Measurements from ENCODE around the gene KCNAB1. TPM values are rescaled to one million over a fixed set of nuclear protein-coding genes. Genes with fewer than 3 reads are reported as not detected.

The KCNAB1 gene
- total RNA-seq, 1 donor from 2014 or later: 3.2 TPM

GRCh38 chr3:156366559-156366958 lies 246.2 kb downstream of the KCNAB1 start:
- ATAC-seq: no peak
- no peak for DNase-seq
- intact Hi-C loops (cut with DNase I): no loop called here
- Histone ChIP-seq H3K36me3 (no peaks in the 10 kb centered on the region), H3K4me1 (no peaks in the 10 kb centered on the region), H3K27me3 (no peaks in the 10 kb centered on the region), H3K4me3 (no peak overlapping the region), H3K9me3 (no peaks in the 10 kb centered on the region), H3K27ac (no peak overlapping the region)
- TF ChIP-seq, protein P1, sequence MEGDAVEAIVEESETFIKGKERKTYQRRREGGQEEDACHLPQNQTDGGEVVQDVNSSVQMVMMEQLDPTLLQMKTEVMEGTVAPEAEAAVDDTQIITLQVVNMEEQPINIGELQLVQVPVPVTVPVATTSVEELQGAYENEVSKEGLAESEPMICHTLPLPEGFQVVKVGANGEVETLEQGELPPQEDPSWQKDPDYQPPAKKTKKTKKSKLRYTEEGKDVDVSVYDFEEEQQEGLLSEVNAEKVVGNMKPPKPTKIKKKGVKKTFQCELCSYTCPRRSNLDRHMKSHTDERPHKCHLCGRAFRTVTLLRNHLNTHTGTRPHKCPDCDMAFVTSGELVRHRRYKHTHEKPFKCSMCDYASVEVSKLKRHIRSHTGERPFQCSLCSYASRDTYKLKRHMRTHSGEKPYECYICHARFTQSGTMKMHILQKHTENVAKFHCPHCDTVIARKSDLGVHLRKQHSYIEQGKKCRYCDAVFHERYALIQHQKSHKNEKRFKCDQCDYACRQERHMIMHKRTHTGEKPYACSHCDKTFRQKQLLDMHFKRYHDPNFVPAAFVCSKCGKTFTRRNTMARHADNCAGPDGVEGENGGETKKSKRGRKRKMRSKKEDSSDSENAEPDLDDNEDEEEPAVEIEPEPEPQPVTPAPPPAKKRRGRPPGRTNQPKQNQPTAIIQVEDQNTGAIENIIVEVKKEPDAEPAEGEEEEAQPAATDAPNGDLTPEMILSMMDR (IDR thresholded peaks at IDR 0.05): no peak

DNA sequence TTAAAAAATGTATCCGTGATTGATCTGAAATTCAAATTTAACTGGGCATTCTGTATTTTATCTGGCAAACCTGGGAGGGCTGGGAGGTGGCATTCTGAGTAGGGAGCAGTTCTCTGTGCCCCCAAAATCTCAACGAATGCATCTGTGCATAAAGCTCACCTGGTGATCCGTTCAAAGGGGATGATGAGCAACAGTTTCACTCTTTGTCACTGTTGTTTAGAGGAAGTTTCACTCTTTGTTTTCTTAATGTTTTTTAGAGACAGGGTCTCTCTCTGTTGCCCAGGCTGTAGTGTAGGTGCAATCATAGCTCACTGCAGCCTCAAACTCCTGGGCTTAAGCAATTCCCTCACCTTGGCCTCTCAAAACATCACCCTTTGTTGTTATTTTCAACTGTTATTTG lies 247.8 kb downstream of the KCNAB1 start:
- no peaks in the 10 kb centered on the region for H3K4me1 ChIP-seq
- no peak overlapping the region for H3K4me3 ChIP-seq
- no peak for DNase-seq
- no peaks in the 10 kb centered on the region for H3K36me3 ChIP-seq
- intact Hi-C loops (cut with DNase I): no loop called here
- no peak overlapping the region for H3K27ac ChIP-seq
- TF ChIP-seq, protein P1 (IDR thresholded peaks at IDR 0.05): no peak
- ATAC-seq: no peak
- no peaks in the 10 kb centered on the region for H3K27me3 ChIP-seq
- no peaks in the 10 kb centered on the region for H3K9me3 ChIP-seq

GRCh38 chr3:156371701-156372100 lies 251.3 kb downstream of the KCNAB1 start:
- H3K4me1 ChIP-seq: no peaks in the 10 kb centered on the region
- H3K9me3 ChIP-seq: no peaks in the 10 kb centered on the region
- intact Hi-C loops (cut with DNase I): no loop called here
- no peak overlapping the region for H3K4me3 ChIP-seq
- no peak for ATAC-seq
- TF ChIP-seq, protein P1 (IDR thresholded peaks at IDR 0.05): no peak
- H3K27me3 ChIP-seq: no peaks in the 10 kb centered on the region
- H3K36me3 ChIP-seq: no peaks in the 10 kb centered on the region
- DNase-seq: no peak
- H3K27ac ChIP-seq: no peak overlapping the region

DNA sequence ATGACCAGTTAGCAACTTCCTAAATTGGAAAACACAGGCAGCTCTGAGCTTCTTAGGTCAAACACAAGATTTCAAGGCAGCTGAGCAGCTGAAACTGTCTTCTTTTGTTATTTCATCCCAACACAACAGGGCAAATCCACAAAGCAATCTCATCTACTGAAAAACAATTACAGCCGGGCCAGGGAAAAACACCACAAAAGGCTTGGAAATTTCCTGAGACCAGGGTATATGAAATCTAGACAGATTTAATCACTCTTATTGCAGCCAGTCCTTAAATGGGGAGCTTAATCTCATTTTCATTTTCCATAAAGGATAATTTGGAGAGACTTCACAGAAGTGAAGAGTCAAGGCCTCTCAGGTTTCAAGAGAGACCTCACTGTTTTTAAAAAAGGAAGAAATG lies 252.7 kb downstream of the KCNAB1 start:
- Histone ChIP-seq H3K27ac (no peak overlapping the region), H3K9me3 (no peaks in the 10 kb centered on the region), H3K36me3 (no peaks in the 10 kb centered on the region), H3K4me1 (no peaks in the 10 kb centered on the region), H3K4me3 (no peak overlapping the region), H3K27me3 (no peaks in the 10 kb centered on the region)
- no peak for ATAC-seq
- intact Hi-C loops (cut with DNase I): no loop called here
- no peak for DNase-seq
- TF ChIP-seq, protein P1 (IDR thresholded peaks at IDR 0.05): no peak

DNA sequence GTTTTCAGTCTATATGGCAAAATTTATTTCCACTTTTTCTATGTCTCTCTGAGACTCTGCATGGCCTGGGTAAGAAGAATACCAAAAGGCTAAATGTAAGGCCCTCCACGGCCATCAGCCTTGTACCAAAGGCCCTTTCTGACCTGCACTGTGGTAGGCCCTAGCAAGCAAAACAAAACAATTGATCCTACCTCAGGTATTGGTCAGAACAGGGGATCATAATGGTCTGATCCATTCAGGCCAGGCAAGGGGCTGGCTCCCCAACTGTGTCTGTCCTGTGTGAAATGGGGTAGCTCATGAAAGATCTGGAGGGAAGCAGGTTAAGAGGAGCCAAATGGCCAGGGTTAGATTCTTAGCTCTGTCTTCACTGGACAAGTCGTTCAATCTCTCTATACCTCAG lies 253.3 kb downstream of the KCNAB1 start:
- H3K4me1 ChIP-seq: no peaks in the 10 kb centered on the region
- no peak overlapping the region for H3K4me3 ChIP-seq
- no peak overlapping the region for H3K27ac ChIP-seq
- no peaks in the 10 kb centered on the region for H3K9me3 ChIP-seq
- no peaks in the 10 kb centered on the region for H3K36me3 ChIP-seq
- intact Hi-C loops (cut with DNase I): no loop called here
- TF ChIP-seq, protein P1 (IDR thresholded peaks at IDR 0.05): no peak
- ATAC-seq (no peak), DNase-seq (no peak)
- H3K27me3 ChIP-seq: no peaks in the 10 kb centered on the region

GRCh38 chr3:156376199-156376598 lies 255.8 kb downstream of the KCNAB1 start:
- intact Hi-C loops (cut with DNase I): no loop called here
- H3K36me3 ChIP-seq: no peaks in the 10 kb centered on the region
- DNase-seq (no peak), ATAC-seq (no peak)
- no peaks in the 10 kb centered on the region for H3K9me3 ChIP-seq
- no peaks in the 10 kb centered on the region for H3K4me1 ChIP-seq
- no peak overlapping the region for H3K4me3 ChIP-seq
- TF ChIP-seq, protein P1 (IDR thresholded peaks at IDR 0.05): no peak
- H3K27ac ChIP-seq: no peak overlapping the region
- H3K27me3 ChIP-seq: no peaks in the 10 kb centered on the region
